Measurements from ENCODE around the gene BICD2. TPM values are rescaled to one million over a fixed set of nuclear protein-coding genes. Genes with fewer than 3 reads are reported as not detected.

BICD2 gene
- total RNA-seq, 1 experiment from 2014 or later, result 40.6 TPM

- H2AFZ ChIP-seq, result no peak overlapping the region
- CTCF ChIA-PET, result no interaction called here
- no peaks in the 10 kb centered on the region for H3K9me2 ChIP-seq (ENCODE audit: insufficient read depth)
- intact Hi-C loops (cut with micrococcal nuclease; ENCODE audit: unreplicated experiment), result no loop called here
- H3K27ac ChIP-seq, result no peak overlapping the region
- H3K4me2 ChIP-seq, result no peak overlapping the region
- no peaks in the 10 kb centered on the region for H3K4me1 ChIP-seq (replicated peaks; ENCODE audit: insufficient read depth)
- TF ChIP-seq CTCF (conservative IDR thresholded peaks at IDR 0.05) (no peak), EZH2 (IDR thresholded peaks at IDR 0.05; ENCODE audit: low read depth) (no peak)
- DNase-seq, result no peak
- no peaks in the 10 kb centered on the region for H3K27me3 ChIP-seq (ENCODE audit: insufficient read depth, low read depth)
- H3K79me2 ChIP-seq (ENCODE audit: low read depth), result peaks cover 97% of the 10 kb centered on the region
- H4K20me1 ChIP-seq (ENCODE audit: insufficient read depth), result peaks cover 20% of the 10 kb centered on the region
- H3K9me3 ChIP-seq (ENCODE audit: insufficient read depth, low read depth), result no peaks in the 10 kb centered on the region
- no peaks in the 10 kb centered on the region for H3F3A ChIP-seq (ENCODE audit: insufficient read depth, low read depth)
- POLR2A ChIA-PET (ENCODE audit: unreplicated experiment), result no interaction called here
- H3K4me3 ChIP-seq, result no peak overlapping the region
- no TSS peak for BruUV-seq (replicated peaks)
- no peaks in the 10 kb centered on the region; the same call in 1 of the 2 replicates for H3K36me3 ChIP-seq (ENCODE audit: low read depth)
These were observed 24.1 kb downstream of the BICD2 start for GRCh38 chr9:92740446-92740961.

- Histone ChIP-seq H3K27ac (no peak overlapping the region), H3K4me2 (no peak overlapping the region)
These were observed 24.6 kb downstream of the BICD2 start for GRCh38 chr9:92740009-92740408.

GRCh38 chr9:92739346-92739970 lies 25.2 kb downstream of the BICD2 start:
- no peaks in the 10 kb centered on the region for H3K27me3 ChIP-seq (ENCODE audit: insufficient read depth, low read depth)
- no peaks in the 10 kb centered on the region for H3K9me2 ChIP-seq (ENCODE audit: insufficient read depth)
- no peaks in the 10 kb centered on the region for H3K4me1 ChIP-seq (replicated peaks; ENCODE audit: insufficient read depth)
- H4K20me1 ChIP-seq (ENCODE audit: insufficient read depth), result peaks cover 14% of the 10 kb centered on the region
- no peak overlapping the region for H2AFZ ChIP-seq
- intact Hi-C loops (cut with micrococcal nuclease; ENCODE audit: unreplicated experiment), result loop anchor here (2.0 kb wide), 1 partner anchor 25 kb away; the partner anchor contains the start of gene BICD2
- H3K79me2 ChIP-seq (ENCODE audit: low read depth), result peaks cover 98% of the 10 kb centered on the region
- H3F3A ChIP-seq (ENCODE audit: insufficient read depth, low read depth), result no peaks in the 10 kb centered on the region
- TF ChIP-seq CTCF (conservative IDR thresholded peaks at IDR 0.05) (no peak), EZH2 (IDR thresholded peaks at IDR 0.05; ENCODE audit: low read depth) (no peak)
- H3K9me3 ChIP-seq (ENCODE audit: insufficient read depth, low read depth), result no peaks in the 10 kb centered on the region
- BruUV-seq (replicated peaks), result no TSS peak
- H3K4me3 ChIP-seq, result no peak overlapping the region
- ChIA-PET POLR2A (ENCODE audit: unreplicated experiment) (no interaction called here), CTCF (no interaction called here)
- no peaks in the 10 kb centered on the region; the same call in 1 of the 2 replicates for H3K36me3 ChIP-seq (ENCODE audit: low read depth)
- H3K4me2 ChIP-seq, result no peak overlapping the region
- no peak overlapping the region for H3K27ac ChIP-seq
- no peak for DNase-seq

More at GRCh38 chr9:92740009-92740408, 24.6 kb downstream of the BICD2 start:
- H3K36me3 ChIP-seq (ENCODE audit: low read depth), result no peaks in the 10 kb centered on the region; the same call in 1 of the 2 replicates
- H3F3A ChIP-seq (ENCODE audit: insufficient read depth, low read depth), result no peaks in the 10 kb centered on the region
- TF ChIP-seq CTCF (conservative IDR thresholded peaks at IDR 0.05), result no peak
- no peak overlapping the region for H2AFZ ChIP-seq
- H3K79me2 ChIP-seq (ENCODE audit: low read depth), result peaks cover 97% of the 10 kb centered on the region
- no peak overlapping the region for H3K4me3 ChIP-seq
- ChIA-PET POLR2A (ENCODE audit: unreplicated experiment) (no interaction called here), CTCF (no interaction called here)
- BruUV-seq (replicated peaks), result no TSS peak
- no peaks in the 10 kb centered on the region for H3K9me2 ChIP-seq (ENCODE audit: insufficient read depth)
- H3K4me1 ChIP-seq (replicated peaks; ENCODE audit: insufficient read depth), result no peaks in the 10 kb centered on the region
- H4K20me1 ChIP-seq (ENCODE audit: insufficient read depth), result peaks cover 15% of the 10 kb centered on the region
- no peaks in the 10 kb centered on the region for H3K9me3 ChIP-seq (ENCODE audit: insufficient read depth, low read depth)
- intact Hi-C loops (cut with micrococcal nuclease; ENCODE audit: unreplicated experiment), result no loop called here
- no peak for DNase-seq
- no peaks in the 10 kb centered on the region for H3K27me3 ChIP-seq (ENCODE audit: insufficient read depth, low read depth)

All from PC-9 (cell line).